Measurements from ENCODE around the gene SLC30A5. TPM values are rescaled to one million over a fixed set of nuclear protein-coding genes. Genes with fewer than 3 reads are reported as not detected.

Gene SLC30A5
- total RNA-seq, 1 donor from 2014 or later = 57.5 TPM

DNA sequence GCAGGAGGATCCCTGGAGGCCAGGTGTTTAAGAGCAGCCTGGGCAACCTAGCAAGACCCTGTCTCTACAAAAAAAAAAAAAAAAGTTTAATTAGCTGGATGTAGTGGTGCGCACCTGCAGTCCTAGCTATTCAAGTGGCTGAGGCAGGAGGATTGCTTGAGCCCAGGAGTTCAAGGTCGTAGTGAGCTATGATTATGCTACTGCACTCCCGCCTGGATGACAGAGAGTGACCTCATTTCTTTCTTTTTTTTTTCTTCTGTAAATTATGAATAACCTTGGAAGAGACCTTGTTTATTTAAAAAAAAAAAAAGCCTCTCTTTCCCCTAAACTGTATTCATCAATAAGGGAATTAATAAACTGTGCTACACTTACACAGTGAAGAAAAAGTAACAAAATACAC, 43.6 kb upstream of the SLC30A5 start:
- H3K4me3 Mint-ChIP-seq = no peak overlapping the region
- no peaks in the 10 kb centered on the region for H3K4me1 Mint-ChIP-seq
- no peaks in the 10 kb centered on the region for H3K27me3 Mint-ChIP-seq (ENCODE audit: low read depth)
- H3K27ac Mint-ChIP-seq = no peak overlapping the region
- H3K36me3 Mint-ChIP-seq = no peaks in the 10 kb centered on the region
- no peaks in the 10 kb centered on the region for H3K9me3 Mint-ChIP-seq
- no peak for DNase-seq (ENCODE audit: low spot score in 2 of 2, unreplicated experiment in 2 of 2)
- TF ChIP-seq, protein P1, sequence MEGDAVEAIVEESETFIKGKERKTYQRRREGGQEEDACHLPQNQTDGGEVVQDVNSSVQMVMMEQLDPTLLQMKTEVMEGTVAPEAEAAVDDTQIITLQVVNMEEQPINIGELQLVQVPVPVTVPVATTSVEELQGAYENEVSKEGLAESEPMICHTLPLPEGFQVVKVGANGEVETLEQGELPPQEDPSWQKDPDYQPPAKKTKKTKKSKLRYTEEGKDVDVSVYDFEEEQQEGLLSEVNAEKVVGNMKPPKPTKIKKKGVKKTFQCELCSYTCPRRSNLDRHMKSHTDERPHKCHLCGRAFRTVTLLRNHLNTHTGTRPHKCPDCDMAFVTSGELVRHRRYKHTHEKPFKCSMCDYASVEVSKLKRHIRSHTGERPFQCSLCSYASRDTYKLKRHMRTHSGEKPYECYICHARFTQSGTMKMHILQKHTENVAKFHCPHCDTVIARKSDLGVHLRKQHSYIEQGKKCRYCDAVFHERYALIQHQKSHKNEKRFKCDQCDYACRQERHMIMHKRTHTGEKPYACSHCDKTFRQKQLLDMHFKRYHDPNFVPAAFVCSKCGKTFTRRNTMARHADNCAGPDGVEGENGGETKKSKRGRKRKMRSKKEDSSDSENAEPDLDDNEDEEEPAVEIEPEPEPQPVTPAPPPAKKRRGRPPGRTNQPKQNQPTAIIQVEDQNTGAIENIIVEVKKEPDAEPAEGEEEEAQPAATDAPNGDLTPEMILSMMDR (IDR thresholded peaks at IDR 0.05; ENCODE audit: unreplicated experiment) = no peak

DNA sequence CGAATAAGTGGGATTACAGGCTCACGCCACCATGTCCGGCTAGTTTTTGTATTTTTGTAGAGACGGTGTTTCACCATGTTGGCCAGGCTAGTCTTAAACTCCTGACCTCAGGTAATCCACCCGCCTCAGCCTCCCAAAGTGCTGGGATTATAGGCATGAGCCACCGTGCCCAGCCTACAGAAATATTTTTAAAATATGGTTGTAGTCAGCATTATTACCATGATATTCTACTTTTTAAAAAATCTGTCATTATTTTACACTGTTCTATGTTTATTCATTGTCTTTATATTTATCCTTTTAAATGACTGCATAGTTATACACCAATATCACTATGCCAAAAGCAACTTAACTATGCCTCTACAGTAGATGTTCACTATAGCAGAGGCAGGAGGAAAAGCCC, 41.6 kb upstream of the SLC30A5 start:
- Mint-ChIP-seq H3K4me1 (no peaks in the 10 kb centered on the region), H3K36me3 (no peaks in the 10 kb centered on the region), H3K27me3 (ENCODE audit: low read depth) (no peaks in the 10 kb centered on the region), H3K9me3 (no peaks in the 10 kb centered on the region), H3K4me3 (no peak overlapping the region), H3K27ac (no peak overlapping the region)
- TF ChIP-seq, protein P1 (IDR thresholded peaks at IDR 0.05; ENCODE audit: unreplicated experiment) = no peak
- no peak for DNase-seq (ENCODE audit: low spot score in 2 of 2, unreplicated experiment in 2 of 2)

DNA sequence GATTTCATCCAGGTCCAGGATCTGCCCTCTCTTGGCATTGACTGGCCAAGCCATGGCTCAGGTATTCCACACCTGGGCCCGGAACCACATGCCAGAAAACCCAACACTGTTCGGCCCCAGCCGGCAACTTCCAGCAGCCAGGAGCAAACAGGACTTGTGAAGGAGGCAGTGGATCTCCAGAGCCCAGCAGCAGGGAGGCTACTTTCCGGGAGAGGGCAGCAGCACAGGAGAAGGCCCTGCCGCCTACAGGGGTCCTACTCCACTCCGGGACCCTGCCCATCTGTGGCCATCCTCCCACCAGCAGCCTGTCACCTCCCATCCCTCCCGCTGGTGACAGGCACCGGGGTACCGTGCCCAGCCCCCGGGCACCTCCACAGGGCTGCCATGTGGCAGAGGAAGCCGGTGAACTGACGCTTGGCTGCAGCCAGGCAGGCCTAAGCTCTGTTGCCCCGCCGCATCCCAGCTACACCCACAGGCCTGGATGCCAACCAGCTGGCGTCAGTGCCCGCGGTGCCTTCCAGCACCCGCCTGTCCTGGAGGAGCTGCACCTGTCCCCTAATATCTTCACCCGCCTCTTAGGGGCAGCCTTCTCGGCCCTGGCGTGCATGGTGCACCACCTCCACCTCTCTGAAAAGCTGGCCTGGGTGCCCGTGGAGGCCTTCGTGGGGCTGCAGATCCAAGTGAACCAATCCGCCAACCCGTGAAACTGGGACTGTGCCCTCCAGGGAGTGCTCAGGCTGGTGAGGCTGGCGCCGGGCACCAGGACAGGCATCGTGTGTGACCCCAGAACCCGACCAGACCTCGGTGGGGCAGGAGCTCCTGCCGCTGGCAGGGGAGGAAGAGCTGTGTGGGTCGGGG, 18.9 kb upstream of the SLC30A5 start:
- H3K4me3 Mint-ChIP-seq = no peak overlapping the region
- TF ChIP-seq, protein P1 (IDR thresholded peaks at IDR 0.05; ENCODE audit: unreplicated experiment) = no peak
- H3K27me3 Mint-ChIP-seq (ENCODE audit: low read depth) = no peaks in the 10 kb centered on the region
- H3K4me1 Mint-ChIP-seq = peaks cover 4% of the 10 kb centered on the region
- DNase-seq (ENCODE audit: low spot score in 2 of 2, unreplicated experiment in 2 of 2) = no peak
- H3K36me3 Mint-ChIP-seq = no peaks in the 10 kb centered on the region
- H3K9me3 Mint-ChIP-seq = no peaks in the 10 kb centered on the region
- no peak overlapping the region for H3K27ac Mint-ChIP-seq

DNA sequence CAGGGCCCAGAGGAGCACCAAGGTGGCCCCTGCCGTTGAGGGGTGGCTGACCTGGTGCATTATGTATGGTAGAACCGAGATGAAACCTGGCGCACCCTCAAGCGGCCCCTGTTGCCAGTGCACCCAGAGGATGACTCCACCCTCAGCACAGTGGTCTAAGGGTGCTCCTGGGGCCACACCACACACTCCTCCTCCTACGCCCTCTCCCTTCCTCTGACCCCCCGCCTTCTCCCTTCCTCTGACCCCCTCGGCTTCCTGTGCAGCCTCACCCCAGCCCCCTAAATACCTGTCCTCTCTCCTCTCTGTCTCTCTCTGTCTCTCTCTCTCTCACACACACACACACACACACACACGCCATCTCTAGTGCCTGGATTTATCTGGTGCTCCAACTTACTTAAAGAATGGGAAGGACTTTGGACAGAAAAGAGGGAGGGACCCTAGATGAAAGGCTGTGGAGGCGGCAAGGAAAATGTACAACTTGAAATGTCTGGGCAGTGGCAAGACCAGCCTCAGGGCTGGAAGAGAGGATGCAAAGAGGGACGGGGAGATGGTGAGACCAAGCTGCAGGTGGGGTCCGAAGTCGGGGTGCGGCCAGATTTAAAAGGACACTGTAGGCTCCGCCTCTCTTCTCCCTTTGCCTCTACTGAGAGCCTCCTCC, 18.2 kb upstream of the SLC30A5 start:
- Mint-ChIP-seq H3K27ac (no peak overlapping the region), H3K9me3 (no peaks in the 10 kb centered on the region), H3K27me3 (ENCODE audit: low read depth) (no peaks in the 10 kb centered on the region), H3K4me3 (no peak overlapping the region), H3K4me1 (peaks cover 4% of the 10 kb centered on the region), H3K36me3 (no peaks in the 10 kb centered on the region)
- DNase-seq (ENCODE audit: low spot score in 2 of 2, unreplicated experiment in 2 of 2) = no peak
- TF ChIP-seq, protein P1 (IDR thresholded peaks at IDR 0.05; ENCODE audit: unreplicated experiment) = no peak

DNA sequence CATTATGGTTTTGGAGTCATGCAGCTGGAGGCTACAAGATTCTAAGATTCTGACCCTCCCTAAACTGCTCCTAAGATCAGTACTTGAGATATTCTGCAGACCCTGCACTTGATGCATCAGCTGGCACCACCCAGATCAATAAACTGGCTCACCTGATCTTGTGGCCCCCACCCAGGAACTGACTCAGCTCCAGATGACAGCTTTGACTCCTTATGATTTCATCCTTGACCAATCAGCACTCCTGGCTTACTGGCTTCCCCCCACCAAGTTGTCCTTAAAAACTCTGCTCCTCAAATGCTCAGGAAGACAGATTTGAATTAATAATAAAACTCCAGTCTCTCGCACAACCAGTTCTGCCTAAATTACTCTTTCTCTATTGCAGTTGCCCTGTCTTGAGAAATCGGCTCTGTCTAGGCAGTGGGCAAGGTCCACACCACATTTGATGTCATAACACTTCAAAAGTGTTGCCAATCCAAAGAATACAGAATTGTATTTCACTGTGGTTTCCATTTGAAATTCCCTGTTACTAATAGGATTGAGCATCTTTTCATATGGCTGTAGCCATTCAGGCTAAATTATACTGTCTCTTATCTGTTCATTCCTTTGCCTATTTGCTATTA, 14.8 kb upstream of the SLC30A5 start:
- H3K9me3 Mint-ChIP-seq = no peaks in the 10 kb centered on the region
- no peak for DNase-seq (ENCODE audit: low spot score in 2 of 2, unreplicated experiment in 2 of 2)

More for the DNA sequence above, 14.8 kb upstream of the SLC30A5 start:
- TF ChIP-seq, protein P1 (IDR thresholded peaks at IDR 0.05; ENCODE audit: unreplicated experiment) = no peak
- no peak overlapping the region for H3K4me3 Mint-ChIP-seq
- H3K27me3 Mint-ChIP-seq (ENCODE audit: low read depth) = no peaks in the 10 kb centered on the region
- H3K4me1 Mint-ChIP-seq = peaks cover 4% of the 10 kb centered on the region
- H3K27ac Mint-ChIP-seq = no peak overlapping the region
- no peaks in the 10 kb centered on the region for H3K36me3 Mint-ChIP-seq

Measured in mesothelial cell of epicardium (in vitro differentiated cells).